ENCODE data around the gene SH3YL1.

SH3YL1 gene

DNA sequence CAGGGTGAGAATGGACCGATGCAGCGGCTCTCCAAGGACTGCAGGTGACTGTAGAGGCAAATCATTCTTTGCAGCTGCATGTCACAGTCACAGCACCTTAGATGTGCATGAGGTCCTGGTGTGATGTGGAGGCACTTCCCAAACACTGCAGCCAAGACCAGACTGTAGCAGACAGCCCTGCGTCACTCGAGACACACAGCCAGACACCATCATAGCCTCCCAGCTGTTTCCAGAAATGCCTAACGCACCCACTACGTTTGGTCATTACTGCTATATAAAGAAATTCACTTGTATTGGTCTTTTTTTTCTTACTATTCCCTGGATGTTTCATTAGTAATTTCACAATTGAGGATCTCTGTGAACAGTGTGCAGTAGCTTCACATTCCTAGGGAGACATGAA is 60.9 kb downstream of the SH3YL1 start:
- H3K36me3 ChIP-seq (ENCODE audit: insufficient read depth, low read length) = no peaks in the 10 kb centered on the region
- no peaks in the 10 kb centered on the region for H4K20me1 ChIP-seq (ENCODE audit: insufficient read depth, low read length)
- DNase-seq (no peak), ATAC-seq (ENCODE audit: insufficient read depth, low read depth) (no peak)
- H3K4me1 ChIP-seq (ENCODE audit: insufficient read depth, low read length) = no peaks in the 10 kb centered on the region
- no peak overlapping the region for H2AFZ ChIP-seq (ENCODE audit: low read depth, low read length)
- no peak overlapping the region for H3K9ac ChIP-seq (ENCODE audit: low read depth, low read length)
- H3K4me2 ChIP-seq (ENCODE audit: insufficient read depth, low read length) = no peak overlapping the region
- H3K9me3 ChIP-seq (ENCODE audit: insufficient read depth, low read length, severe bottlenecking) = no peaks in the 10 kb centered on the region
- TF ChIP-seq EZH2 (IDR thresholded peaks at IDR 0.05; ENCODE audit: borderline replicate concordance, low read depth, low read length, severe bottlenecking) = no peak
- TF ChIP-seq, protein P1, sequence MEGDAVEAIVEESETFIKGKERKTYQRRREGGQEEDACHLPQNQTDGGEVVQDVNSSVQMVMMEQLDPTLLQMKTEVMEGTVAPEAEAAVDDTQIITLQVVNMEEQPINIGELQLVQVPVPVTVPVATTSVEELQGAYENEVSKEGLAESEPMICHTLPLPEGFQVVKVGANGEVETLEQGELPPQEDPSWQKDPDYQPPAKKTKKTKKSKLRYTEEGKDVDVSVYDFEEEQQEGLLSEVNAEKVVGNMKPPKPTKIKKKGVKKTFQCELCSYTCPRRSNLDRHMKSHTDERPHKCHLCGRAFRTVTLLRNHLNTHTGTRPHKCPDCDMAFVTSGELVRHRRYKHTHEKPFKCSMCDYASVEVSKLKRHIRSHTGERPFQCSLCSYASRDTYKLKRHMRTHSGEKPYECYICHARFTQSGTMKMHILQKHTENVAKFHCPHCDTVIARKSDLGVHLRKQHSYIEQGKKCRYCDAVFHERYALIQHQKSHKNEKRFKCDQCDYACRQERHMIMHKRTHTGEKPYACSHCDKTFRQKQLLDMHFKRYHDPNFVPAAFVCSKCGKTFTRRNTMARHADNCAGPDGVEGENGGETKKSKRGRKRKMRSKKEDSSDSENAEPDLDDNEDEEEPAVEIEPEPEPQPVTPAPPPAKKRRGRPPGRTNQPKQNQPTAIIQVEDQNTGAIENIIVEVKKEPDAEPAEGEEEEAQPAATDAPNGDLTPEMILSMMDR (IDR thresholded peaks at IDR 0.05; ENCODE audit: borderline replicate concordance, extremely low read depth, low read length, poor library complexity, severe bottlenecking) = no peak
- no peak overlapping the region for H3K4me3 ChIP-seq (ENCODE audit: low read depth in 1 of 2, low read length in 2 of 2)
- no peaks in the 10 kb centered on the region for H3K79me2 ChIP-seq (ENCODE audit: insufficient read depth, low read length)
- no peaks in the 10 kb centered on the region for H3K27me3 ChIP-seq (ENCODE audit: insufficient read depth, low read length, poor library complexity)
- no peak overlapping the region for H3K27ac ChIP-seq (ENCODE audit: low read length)

DNA sequence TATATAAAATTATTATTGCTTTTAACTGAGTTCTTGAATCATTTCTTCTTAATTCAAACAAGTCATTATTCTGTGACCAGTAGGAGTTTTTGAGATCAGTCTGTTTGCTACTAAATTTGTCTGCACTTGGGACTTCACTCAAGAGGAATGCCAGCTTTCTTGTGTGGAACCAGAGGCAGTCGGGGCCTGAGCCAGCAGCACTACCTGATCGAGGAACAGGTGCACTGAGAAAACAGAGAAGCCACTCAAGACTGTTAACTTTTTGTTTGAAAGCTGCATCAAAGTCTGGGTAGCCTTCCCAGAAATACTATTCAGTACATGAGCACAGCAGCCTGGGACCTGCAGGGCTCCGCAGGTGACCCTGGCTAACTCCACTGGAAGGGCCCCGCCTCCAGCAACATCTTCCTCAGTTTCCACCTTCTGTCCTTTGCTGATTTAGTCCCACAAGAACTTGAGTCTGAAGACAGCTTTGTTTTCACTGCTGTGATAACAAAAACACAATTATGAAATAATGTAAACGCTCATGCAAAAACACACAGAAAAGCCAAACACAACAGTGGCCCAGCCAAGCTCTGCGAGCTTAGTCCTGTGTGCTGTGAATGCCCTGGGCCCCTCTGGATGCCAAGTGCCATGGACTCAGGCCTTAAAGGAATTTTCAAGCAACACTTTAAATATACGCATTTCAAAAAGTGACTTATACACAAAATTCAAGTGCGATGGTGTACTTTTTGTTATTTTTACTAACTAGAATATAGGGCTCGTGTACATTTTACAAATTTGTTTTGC is 62.0 kb downstream of the SH3YL1 start:
- TF ChIP-seq EZH2 (IDR thresholded peaks at IDR 0.05; ENCODE audit: borderline replicate concordance, low read depth, low read length, severe bottlenecking) = no peak
- TF ChIP-seq, protein P1 (IDR thresholded peaks at IDR 0.05; ENCODE audit: borderline replicate concordance, extremely low read depth, low read length, poor library complexity, severe bottlenecking) = no peak
- no peaks in the 10 kb centered on the region for H3K27me3 ChIP-seq (ENCODE audit: insufficient read depth, low read length, poor library complexity)
- H3K9me3 ChIP-seq (ENCODE audit: insufficient read depth, low read length, severe bottlenecking) = no peaks in the 10 kb centered on the region
- ATAC-seq (ENCODE audit: insufficient read depth, low read depth) (no peak), DNase-seq (no peak)
- no peak overlapping the region for H3K9ac ChIP-seq (ENCODE audit: low read depth, low read length)
- no peak overlapping the region for H3K27ac ChIP-seq (ENCODE audit: low read length)
- H3K79me2 ChIP-seq (ENCODE audit: insufficient read depth, low read length) = no peaks in the 10 kb centered on the region
- no peaks in the 10 kb centered on the region for H4K20me1 ChIP-seq (ENCODE audit: insufficient read depth, low read length)
- H3K4me3 ChIP-seq (ENCODE audit: low read depth in 1 of 2, low read length in 2 of 2) = no peak overlapping the region
- no peak overlapping the region for H2AFZ ChIP-seq (ENCODE audit: low read depth, low read length)
- H3K4me2 ChIP-seq (ENCODE audit: insufficient read depth, low read length) = no peak overlapping the region
- H3K36me3 ChIP-seq (ENCODE audit: insufficient read depth, low read length) = no peaks in the 10 kb centered on the region
- no peaks in the 10 kb centered on the region for H3K4me1 ChIP-seq (ENCODE audit: insufficient read depth, low read length)

DNA sequence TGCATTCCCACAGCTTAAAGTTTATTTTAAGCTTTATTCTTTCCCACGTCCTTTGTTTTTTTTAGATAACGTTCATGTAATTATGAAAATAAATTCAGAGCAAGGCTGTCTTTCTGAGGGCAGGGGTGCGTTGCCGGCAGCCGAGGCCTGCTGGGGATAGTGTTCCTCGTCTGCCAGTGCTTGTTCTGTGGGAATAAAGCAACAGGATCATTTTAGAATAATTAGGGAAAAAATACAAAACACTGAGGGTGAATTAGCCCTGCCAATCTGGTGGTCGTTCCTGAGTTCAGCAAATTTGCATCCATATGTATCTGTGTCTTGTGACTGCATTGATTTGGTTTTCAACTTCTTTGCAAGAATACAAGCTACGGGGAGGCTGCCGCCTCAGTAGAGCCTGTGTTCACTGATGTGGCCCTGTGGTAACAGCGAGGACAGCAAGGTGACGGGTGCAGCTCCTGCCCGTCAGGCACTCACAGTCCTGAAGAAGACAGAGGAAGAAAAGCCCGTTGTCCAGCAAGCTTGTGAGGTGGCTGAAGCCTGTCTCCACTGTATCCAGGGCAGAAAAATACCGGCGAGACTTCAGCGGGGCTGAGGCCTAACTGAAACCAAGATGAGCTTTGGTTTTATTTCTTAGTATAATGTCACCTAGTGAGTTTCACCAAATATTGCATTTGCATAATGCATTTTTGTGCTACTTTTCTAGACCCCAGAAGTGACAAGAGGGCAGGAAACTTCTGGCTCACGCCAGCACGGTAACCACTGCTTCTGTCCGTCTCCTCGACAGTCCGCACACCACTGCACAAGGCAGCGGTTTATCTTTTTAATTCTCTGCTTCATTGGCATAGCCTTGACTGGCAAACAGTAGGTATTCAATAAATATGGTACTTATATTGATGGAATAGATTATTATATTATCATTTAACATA is 64.5 kb downstream of the SH3YL1 start:
- Histone ChIP-seq H3K9me3 (ENCODE audit: insufficient read depth, low read length, severe bottlenecking) (no peaks in the 10 kb centered on the region), H3K27ac (ENCODE audit: low read length) (no peak overlapping the region), H3K9ac (ENCODE audit: low read depth, low read length) (no peak overlapping the region), H3K36me3 (ENCODE audit: insufficient read depth, low read length) (no peaks in the 10 kb centered on the region), H3K4me3 (ENCODE audit: low read depth in 1 of 2, low read length in 2 of 2) (no peak overlapping the region), H2AFZ (ENCODE audit: low read depth, low read length) (no peak overlapping the region), H3K4me2 (ENCODE audit: insufficient read depth, low read length) (no peak overlapping the region), H3K79me2 (ENCODE audit: insufficient read depth, low read length) (no peaks in the 10 kb centered on the region), H3K4me1 (ENCODE audit: insufficient read depth, low read length) (no peaks in the 10 kb centered on the region), H4K20me1 (ENCODE audit: insufficient read depth, low read length) (no peaks in the 10 kb centered on the region), H3K27me3 (ENCODE audit: insufficient read depth, low read length, poor library complexity) (no peaks in the 10 kb centered on the region)
- ATAC-seq (ENCODE audit: insufficient read depth, low read depth) (no peak), DNase-seq (no peak)
- TF ChIP-seq EZH2 (IDR thresholded peaks at IDR 0.05; ENCODE audit: borderline replicate concordance, low read depth, low read length, severe bottlenecking) = no peak
- TF ChIP-seq, protein P1 (IDR thresholded peaks at IDR 0.05; ENCODE audit: borderline replicate concordance, extremely low read depth, low read length, poor library complexity, severe bottlenecking) = no peak
